GM13976 (cell line): ENCODE data around the gene NXN.

Experiments used
- DNase-seq: peaks from one replicate; pipeline ENCODE4 v3.0.0; 2012; ENCODE audit warnings: low spot score
- in situ Hi-C: fragments of 300-500 bp; cut with MboI; formaldehyde crosslinking; loops from one replicate; pipeline ENCODE4 v1.12.0; 2022; ENCODE audit warnings: low sequenced_read_pairs, mixed read lengths, inconsistent platforms; ENCODE audit not compliant: unreplicated experiment
- TF ChIP-seq, protein P1 (sequence below): IDR thresholded peaks from 2 replicates; pipeline ENCODE4 v1.5.1; 2012; ENCODE audit warnings: borderline replicate concordance, mild to moderate bottlenecking; ENCODE audit not compliant: insufficient read depth; ENCODE audit errors: extremely low read depth, missing control alignments, control extremely low read depth

The NXN gene

DNA sequence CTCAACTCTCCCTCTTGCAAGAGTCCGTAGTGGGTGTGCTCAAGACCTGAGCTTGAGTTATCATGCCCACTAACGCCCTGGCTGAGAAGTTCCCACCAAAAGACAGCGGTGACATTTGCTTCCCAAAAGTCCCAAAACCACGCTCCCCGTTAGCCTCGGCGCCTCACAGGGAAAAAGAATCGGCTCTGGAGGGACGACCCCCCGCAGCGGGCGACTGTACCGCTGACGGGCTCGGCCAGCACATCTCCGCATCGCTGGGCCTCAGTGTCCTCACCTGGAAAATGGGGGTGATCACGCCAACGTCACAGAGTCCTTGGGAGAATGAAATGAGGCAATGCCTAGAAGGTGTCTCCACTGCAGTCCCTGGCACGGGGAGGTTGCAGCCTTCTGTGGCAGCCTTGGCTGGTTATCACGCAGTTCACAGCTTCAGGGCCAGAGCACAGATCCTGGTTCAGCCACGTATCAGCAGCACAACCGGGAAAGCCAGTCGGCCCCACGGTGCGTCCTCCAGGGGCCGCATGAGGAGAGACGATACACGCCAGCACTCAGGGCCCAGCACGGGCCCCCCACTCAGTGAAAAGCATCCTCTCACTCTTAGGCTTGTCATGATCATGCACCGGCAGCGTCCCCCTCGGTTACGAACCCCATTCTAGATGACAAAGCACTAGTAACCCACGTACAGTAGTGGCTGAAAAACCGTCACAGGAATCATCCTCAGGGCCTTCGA, 32.9 kb downstream of the NXN start:
- in situ Hi-C loops: no loop called here
- TF ChIP-seq, protein P1, sequence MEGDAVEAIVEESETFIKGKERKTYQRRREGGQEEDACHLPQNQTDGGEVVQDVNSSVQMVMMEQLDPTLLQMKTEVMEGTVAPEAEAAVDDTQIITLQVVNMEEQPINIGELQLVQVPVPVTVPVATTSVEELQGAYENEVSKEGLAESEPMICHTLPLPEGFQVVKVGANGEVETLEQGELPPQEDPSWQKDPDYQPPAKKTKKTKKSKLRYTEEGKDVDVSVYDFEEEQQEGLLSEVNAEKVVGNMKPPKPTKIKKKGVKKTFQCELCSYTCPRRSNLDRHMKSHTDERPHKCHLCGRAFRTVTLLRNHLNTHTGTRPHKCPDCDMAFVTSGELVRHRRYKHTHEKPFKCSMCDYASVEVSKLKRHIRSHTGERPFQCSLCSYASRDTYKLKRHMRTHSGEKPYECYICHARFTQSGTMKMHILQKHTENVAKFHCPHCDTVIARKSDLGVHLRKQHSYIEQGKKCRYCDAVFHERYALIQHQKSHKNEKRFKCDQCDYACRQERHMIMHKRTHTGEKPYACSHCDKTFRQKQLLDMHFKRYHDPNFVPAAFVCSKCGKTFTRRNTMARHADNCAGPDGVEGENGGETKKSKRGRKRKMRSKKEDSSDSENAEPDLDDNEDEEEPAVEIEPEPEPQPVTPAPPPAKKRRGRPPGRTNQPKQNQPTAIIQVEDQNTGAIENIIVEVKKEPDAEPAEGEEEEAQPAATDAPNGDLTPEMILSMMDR: no peak
- no peak for DNase-seq

DNA sequence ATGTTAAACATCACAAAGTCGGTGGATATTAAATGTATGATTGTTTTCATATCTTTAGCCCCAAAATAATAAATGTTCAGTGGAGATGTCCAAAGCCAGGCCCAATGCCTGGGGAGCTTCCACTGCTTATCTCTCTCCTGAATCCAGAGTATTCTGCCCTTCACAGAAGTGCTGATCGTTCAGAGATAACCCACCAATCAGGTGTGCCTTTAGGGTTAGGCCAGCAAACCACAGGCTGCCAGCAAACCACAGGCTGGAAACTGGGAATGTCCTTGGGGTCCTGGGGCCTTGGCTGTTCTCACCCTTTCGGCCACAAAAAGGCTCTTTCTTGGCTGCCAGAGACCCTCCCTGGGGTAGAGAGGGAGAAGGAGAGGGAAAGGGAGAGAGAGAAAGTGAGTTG, 33.9 kb downstream of the NXN start:
- DNase-seq: no peak
- in situ Hi-C loops: no loop called here
- TF ChIP-seq, protein P1: no peak

DNA sequence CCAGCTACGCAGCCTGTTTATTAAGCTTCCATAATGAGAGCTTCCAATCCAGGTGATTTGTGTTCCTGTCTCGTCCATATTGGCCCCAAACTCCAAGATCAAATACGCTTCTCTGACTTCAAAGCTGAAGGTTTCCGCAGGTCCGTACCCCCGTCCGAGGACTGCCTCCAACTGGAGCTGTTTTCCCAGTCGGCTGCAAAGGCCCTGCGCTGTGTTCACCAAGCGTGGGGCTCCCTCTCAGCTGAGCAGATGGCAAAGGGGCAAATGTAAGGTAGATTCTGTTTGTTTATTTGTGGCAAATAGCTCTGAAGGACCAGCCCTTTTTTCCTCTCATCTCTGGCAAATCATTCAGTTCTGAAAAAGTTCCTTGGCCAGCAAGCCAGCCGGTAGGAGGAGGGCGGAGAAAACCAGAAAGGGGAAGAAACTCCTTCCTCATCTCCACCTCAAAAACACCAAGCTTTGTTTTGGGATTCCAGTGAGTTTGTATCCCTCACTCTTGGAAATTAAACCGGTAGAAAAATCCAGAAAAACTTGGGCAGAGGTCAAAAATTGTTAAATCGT, 35.2 kb downstream of the NXN start:
- DNase-seq: no peak
- TF ChIP-seq, protein P1: no peak
- in situ Hi-C loops: no loop called here

DNA sequence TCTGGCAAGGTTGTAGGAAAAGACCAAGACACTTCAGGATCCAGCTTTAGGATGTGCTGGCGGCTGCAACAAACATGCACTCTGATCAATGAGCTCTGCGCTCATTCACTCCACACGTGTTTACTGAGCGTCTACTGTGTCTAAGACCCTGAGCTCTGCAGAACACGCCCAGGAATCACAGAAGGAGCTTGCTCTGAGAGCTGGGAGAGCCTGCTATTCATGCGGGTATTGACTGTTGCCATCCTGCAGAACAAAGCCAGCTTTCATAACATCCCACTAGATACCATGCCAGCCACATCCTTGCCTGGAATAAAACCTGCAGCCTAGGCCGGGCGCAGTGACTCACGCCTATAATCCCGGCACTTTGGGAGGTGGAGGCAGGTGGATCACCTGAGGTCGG, 44.1 kb downstream of the NXN start:
- TF ChIP-seq, protein P1: no peak
- no peak for DNase-seq
- in situ Hi-C loops: no loop called here

DNA sequence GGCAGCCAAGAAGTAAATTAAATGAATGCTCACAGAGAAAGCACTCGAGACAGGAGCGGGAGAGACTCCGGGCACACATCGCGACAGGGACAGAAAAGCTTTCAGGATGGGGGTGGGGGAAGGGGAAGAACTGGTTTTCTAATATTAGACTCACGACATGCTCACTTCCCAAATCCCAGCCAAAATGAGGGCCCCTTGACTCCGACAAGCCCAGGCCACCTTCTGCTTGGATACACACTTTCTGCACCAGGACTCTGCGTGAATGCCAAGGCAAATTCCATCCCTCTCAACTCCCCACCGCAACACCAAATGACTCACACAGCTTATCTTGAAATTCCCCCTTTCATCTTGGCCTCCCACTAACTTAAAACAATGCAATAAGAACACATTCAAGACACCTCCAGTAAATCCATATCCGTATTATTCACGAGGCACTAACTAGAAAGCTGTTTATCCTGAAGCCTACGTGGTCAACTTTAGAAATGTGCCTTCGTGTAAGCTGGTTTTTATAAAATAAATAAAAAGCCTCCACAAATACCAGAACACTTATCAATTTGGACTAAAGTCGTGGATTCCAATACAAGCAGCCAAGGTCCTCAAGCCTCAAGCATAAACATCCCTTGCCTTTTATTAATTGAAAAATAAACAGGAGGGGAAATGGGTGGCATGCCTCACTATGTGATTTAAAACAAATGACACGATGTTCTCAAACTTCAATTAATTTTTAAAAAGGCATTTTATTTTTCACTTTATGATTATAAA, 46.1 kb downstream of the NXN start:
- TF ChIP-seq, protein P1: no peak
- DNase-seq: no peak
- in situ Hi-C loops: no loop called here

DNA sequence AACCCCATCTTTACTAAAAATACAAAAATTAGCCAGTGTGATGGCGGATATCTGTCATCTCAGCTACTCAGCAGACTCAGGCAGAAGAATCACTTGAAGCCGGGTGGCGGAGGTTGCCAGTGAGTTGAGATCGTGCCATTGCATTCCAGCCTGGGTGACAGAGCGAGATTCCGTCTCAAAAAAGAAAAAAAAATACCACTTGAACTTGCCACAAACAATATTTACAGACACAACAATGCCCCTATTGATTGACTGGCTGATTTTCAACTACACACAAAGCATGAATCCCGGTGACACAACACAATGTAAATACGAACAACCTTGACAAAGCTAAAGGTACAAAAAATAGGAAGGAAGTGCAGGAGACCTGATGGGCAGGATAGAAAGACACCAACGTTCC, 49.3 kb downstream of the NXN start:
- in situ Hi-C loops: no loop called here
- DNase-seq: no peak

More for the DNA sequence above, 49.3 kb downstream of the NXN start:
- TF ChIP-seq, protein P1: no peak
